Activated T-helper 1 cell treated with anti-CD3 and anti-CD28 coated beads, Interleukin-12 subunit alpha, Interleukin-12 subunit beta, Interleukin-2, Interleukin-4 antibody, amounts not matched to agents 30 ng/mL and 10 ng/mL and 1 ng/mL, durations not matched to agents 14 hours and 24 hours and 36 hours (primary cell): ENCODE data around the gene CCP110. TPM values are rescaled to one million over a fixed set of nuclear protein-coding genes. Genes with fewer than 3 reads are reported as not detected.

ENCODE experiments used
- DNase-seq: peaks from one replicate; pipeline ENCODE4 v3.0.0; 2021; ENCODE audit warnings: low spot score
- H3K27ac Mint-ChIP-seq: one replicate; pipeline ENCODE4 v1.8.0; 2021; ENCODE audit warnings: mild to moderate bottlenecking, mixed read lengths
- H3K27me3 Mint-ChIP-seq: one replicate; pipeline ENCODE4 v1.8.0; 2022; ENCODE audit warnings: mild to moderate bottlenecking, moderate library complexity, mixed read lengths; ENCODE audit not compliant: insufficient read depth
- H3K36me3 Mint-ChIP-seq: one replicate; pipeline ENCODE4 v1.8.0; 2021; ENCODE audit warnings: low read depth, mixed read lengths
- H3K4me1 Mint-ChIP-seq: one replicate; pipeline ENCODE4 v1.8.0; 2021; ENCODE audit warnings: low read depth, mixed read lengths
- H3K4me3 Mint-ChIP-seq: one replicate; pipeline ENCODE4 v1.8.0; 2021; ENCODE audit warnings: mild to moderate bottlenecking, moderate library complexity, mixed read lengths
- H3K9me3 Mint-ChIP-seq: one replicate; pipeline ENCODE4 v1.8.0; 2021; ENCODE audit warnings: mixed read lengths
- intact Hi-C: fragments of 100-400 bp; cut with micrococcal nuclease; formaldehyde crosslinking; loops from one replicate; pipeline ENCODE4 v1.15.1; 2024
- total RNA-seq: library from RNA; stranded (reverse); gene quantifications from 2 replicates; pipeline ENCODE4 v1.2.3, GENCODE V29; 2022

Gene CCP110, protein sequence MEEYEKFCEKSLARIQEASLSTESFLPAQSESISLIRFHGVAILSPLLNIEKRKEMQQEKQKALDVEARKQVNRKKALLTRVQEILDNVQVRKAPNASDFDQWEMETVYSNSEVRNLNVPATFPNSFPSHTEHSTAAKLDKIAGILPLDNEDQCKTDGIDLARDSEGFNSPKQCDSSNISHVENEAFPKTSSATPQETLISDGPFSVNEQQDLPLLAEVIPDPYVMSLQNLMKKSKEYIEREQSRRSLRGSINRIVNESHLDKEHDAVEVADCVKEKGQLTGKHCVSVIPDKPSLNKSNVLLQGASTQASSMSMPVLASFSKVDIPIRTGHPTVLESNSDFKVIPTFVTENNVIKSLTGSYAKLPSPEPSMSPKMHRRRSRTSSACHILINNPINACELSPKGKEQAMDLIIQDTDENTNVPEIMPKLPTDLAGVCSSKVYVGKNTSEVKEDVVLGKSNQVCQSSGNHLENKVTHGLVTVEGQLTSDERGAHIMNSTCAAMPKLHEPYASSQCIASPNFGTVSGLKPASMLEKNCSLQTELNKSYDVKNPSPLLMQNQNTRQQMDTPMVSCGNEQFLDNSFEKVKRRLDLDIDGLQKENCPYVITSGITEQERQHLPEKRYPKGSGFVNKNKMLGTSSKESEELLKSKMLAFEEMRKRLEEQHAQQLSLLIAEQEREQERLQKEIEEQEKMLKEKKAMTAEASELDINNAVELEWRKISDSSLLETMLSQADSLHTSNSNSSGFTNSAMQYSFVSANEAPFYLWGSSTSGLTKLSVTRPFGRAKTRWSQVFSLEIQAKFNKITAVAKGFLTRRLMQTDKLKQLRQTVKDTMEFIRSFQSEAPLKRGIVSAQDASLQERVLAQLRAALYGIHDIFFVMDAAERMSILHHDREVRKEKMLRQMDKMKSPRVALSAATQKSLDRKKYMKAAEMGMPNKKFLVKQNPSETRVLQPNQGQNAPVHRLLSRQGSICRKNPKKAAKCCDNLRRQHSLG
- total RNA-seq: 31.4 and 38.8 TPM in 2 replicates

DNA sequence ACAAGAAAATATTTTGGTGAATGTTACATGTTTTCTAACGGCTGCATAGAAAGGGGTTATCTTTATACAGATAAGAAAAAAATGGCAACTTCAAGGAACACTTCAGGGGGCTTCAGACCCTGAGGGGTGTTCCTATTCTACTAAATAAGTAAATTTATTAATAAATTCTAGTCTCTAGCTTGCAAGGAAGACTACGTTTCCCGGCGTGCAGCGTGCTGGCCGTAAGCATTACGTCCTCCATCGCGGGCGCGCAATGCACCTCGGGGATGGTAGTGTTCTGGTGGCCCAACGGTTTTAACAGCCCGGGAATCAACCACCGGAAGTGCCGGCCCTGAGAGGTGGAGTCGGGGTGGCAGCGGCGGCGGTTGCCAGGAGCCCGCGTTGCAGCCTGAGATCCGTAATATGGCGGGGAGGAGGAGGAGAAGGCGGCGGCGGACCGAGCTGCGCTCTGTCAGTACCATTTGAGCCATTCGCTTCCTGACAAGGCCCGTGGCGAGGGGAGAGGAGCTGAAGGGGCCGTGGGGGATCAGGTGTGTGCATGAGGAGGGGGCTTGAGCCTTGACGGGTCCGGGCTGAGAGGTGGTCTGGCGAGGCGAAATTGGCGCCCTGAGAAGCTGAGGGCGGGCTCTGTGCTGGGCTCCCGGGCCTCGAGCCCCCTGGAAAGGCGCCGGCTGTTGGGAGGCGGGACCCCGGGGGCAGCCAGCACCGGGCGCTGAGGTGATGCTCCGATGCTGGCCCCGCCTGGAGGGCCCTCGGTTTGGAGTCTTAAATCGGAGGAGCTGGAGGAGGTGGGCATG lies at the start of gene CCP110:
Gene CCP110, plus strand, starts transcription at position 384 of the 797 bp plus-strand sequence. CDS start 3,940 bp downstream, outside the sequence.
- intact Hi-C loops: loop anchor here (1.0 to 5.0 kb wide), 7 partner anchors 32 to 456 kb away; partner anchors contain the start of genes COQ7, IQCK, KNOP1 and SYT17
- Mint-ChIP-seq H3K27me3 (no peaks in the 10 kb centered on the region), H3K36me3 (peaks cover 12% of the 10 kb centered on the region), H3K4me1 (peaks cover 40% of the 10 kb centered on the region), H3K9me3 (no peaks in the 10 kb centered on the region), H3K4me3 (peak within 1 kb of the TSS; percentile 94), H3K27ac (peak within 1 kb of the TSS; percentile 94)
- DNase-seq: peak; percentile 94

DNA sequence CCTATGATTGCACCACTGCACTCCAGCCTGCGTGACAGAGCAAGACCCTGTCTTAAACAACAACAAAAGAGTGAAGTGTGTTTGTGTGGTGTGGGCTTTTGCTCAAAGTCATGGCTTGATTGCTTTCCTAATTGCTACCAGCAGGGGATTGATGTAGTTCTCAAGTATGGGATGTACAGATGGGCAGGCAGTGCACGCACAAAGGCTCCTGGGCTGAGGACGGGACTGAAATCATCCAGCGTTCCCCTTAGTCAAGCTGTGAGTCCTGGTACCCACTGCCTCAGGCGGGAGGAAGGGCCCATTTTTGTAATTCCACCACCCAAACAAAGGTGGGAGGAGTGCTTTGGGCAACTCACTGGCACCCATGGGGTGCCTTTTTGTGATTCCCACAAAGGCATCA lies 49.1 kb upstream of the CCP110 start:
- DNase-seq: no peak
- no peak overlapping the region for H3K27ac Mint-ChIP-seq
- no peaks in the 10 kb centered on the region for H3K4me1 Mint-ChIP-seq
- intact Hi-C loops: no loop called here
- no peaks in the 10 kb centered on the region for H3K36me3 Mint-ChIP-seq
- H3K27me3 Mint-ChIP-seq: peaks cover 2% of the 10 kb centered on the region
- no peaks in the 10 kb centered on the region for H3K9me3 Mint-ChIP-seq
- H3K4me3 Mint-ChIP-seq: no peak overlapping the region

DNA sequence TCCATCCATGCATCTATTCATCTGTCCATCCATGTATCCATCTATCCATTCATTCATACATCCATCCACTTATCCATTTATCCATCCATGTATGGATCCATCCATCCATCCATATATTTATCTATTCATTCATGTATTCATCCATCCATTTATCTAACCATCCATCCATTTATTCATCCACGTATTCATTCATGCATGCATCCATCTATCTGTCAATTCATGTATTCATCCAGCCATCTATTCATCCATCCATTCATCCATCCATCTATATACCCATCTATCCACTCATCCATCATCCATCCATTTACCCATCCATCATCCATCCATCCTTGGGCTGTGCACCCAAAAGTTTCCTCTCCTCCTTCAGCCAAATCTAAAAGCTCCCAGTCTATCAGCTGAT lies 45.2 kb upstream of the CCP110 start:
- intact Hi-C loops: no loop called here
- Mint-ChIP-seq H3K27ac (no peak overlapping the region), H3K9me3 (no peaks in the 10 kb centered on the region), H3K4me3 (no peak overlapping the region), H3K4me1 (no peaks in the 10 kb centered on the region), H3K27me3 (peaks cover 5% of the 10 kb centered on the region), H3K36me3 (no peaks in the 10 kb centered on the region)
- DNase-seq: no peak

DNA sequence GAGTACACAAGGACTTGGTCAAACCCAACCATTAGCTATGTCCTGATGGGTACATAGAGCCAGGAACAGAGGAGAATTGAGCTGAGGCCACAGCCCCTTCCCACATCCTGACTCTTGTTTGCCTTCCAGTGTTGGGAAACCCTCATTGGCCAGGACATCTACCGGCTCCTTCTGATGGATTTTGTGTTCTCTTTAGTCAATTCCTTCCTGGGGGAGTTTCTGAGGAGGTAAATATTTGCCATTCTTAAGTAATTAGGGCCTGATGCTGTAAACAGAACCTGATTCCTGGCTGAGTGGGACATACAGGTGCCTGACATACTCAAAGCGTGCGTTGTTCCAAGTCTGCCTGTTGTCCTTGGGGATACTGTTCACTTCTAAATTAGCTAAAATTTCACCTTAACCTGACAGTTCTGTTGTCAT lies 44.4 kb upstream of the CCP110 start:
- no peaks in the 10 kb centered on the region for H3K4me1 Mint-ChIP-seq
- H3K27me3 Mint-ChIP-seq: peaks cover 5% of the 10 kb centered on the region
- intact Hi-C loops: no loop called here
- H3K9me3 Mint-ChIP-seq: no peaks in the 10 kb centered on the region
- DNase-seq: no peak
- no peaks in the 10 kb centered on the region for H3K36me3 Mint-ChIP-seq
- H3K4me3 Mint-ChIP-seq: no peak overlapping the region
- no peak overlapping the region for H3K27ac Mint-ChIP-seq

DNA sequence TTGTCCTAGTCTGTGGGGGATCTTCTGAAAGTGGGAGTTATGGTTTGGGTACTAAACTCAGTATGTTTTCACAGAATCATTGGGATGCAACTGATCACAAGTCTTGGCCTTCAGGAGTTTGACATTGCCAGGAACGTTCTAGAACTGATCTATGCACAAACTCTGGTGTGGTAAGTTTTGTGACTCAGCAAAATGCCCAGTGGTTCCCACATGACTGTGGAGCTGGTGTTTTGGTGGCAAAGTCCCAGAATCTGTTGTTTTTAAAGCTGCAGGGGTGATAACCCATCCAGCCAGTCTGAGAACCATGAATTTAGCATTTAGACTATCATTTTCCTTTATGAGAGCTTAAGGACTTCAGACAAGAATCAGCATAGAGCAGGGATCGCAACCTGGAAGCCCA lies 42.4 kb upstream of the CCP110 start:
- intact Hi-C loops: no loop called here
- no peak overlapping the region for H3K27ac Mint-ChIP-seq
- H3K27me3 Mint-ChIP-seq: peaks cover 5% of the 10 kb centered on the region

DNA sequence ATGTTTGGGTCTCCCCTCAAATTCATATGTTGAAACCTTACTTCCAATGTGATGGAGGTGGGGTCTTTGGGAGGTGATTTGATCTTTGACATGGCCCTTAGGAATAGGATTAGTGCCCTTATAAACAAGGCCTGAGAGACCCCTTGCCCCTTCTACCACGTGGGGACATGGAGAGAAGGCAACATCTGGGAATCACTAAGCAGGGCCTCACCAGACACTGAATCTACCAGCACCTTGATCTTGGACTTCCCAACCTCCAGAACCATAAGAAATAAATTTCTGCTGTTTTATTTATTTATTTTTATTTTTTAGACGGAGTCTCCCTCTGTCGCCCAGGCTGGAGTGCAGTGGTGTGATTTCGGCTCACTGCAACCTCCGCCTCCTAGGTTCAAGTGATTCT lies 42.0 kb upstream of the CCP110 start:
- Mint-ChIP-seq H3K27me3 (peaks cover 5% of the 10 kb centered on the region), H3K4me3 (no peak overlapping the region), H3K4me1 (no peaks in the 10 kb centered on the region), H3K9me3 (no peaks in the 10 kb centered on the region), H3K27ac (no peak overlapping the region), H3K36me3 (no peaks in the 10 kb centered on the region)
- DNase-seq: no peak
- intact Hi-C loops: no loop called here

More for the DNA sequence above, 42.4 kb upstream of the CCP110 start:
- Mint-ChIP-seq H3K9me3 (no peaks in the 10 kb centered on the region), H3K4me1 (no peaks in the 10 kb centered on the region), H3K36me3 (no peaks in the 10 kb centered on the region), H3K4me3 (no peak overlapping the region)
- no peak for DNase-seq

DNA sequence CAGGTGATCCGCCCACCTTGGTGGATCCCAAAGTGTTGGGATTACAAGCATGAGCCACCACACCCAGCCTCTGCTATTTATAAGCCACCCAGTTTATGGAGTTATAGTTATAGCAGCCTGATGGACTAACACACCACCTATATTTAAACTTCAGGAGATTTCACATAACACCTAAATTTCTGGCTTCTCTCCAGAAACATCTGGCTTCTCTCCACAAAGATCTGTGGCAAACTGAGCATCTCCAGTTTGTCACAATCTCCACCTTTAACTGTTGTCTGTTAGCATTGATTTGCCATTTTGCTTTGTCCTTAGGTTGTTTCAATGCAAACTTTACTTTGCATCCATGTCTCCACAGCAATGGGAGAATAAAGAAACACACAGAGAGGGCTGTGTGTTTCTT lies 41.5 kb upstream of the CCP110 start:
- Mint-ChIP-seq H3K9me3 (no peaks in the 10 kb centered on the region), H3K4me1 (no peaks in the 10 kb centered on the region), H3K36me3 (no peaks in the 10 kb centered on the region), H3K27ac (no peak overlapping the region), H3K27me3 (peaks cover 5% of the 10 kb centered on the region), H3K4me3 (no peak overlapping the region)
- intact Hi-C loops: no loop called here
- DNase-seq: no peak

DNA sequence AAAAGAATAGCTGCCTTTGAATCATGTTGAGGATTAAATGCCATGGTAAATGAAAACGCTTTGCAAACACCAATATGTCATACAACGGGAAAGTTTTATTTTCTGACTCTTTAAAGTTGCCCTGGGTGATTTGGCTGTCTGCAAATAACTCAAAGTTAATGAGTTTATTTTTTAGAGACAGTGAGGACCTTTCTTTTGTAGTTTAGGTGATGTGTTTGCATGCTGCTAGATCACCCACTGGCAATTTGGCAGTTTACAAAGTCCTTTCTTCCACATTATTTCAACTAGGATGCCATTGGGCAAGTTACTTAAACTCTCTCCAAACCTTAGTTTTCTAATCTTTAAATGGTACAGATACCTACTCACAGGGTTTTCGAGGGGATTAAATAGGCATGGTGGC lies 39.6 kb upstream of the CCP110 start:
- no peak for DNase-seq
- H3K27ac Mint-ChIP-seq: no peak overlapping the region
- intact Hi-C loops: no loop called here
- no peaks in the 10 kb centered on the region for H3K9me3 Mint-ChIP-seq
- H3K36me3 Mint-ChIP-seq: no peaks in the 10 kb centered on the region
- peaks cover 3% of the 10 kb centered on the region for H3K27me3 Mint-ChIP-seq
- H3K4me3 Mint-ChIP-seq: no peak overlapping the region
- no peaks in the 10 kb centered on the region for H3K4me1 Mint-ChIP-seq

DNA sequence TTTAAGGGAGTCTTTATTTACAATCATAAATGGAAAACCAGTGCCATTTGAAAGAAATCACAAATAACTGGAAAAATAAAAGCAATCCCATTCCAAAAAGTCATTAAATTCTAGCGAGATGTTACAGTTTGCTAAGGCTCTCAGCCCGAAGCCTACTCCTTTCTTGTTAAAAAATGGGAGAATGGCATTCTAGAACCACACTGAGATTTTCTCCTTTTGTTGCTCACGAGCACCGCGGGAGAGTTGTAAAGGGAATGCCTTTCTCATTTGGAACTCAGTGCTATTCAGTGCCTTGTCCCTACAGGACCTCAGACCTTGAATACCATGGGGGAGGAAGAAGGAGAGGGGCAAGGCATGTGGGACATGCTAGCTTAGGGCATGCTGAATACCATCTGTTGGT lies 38.1 kb upstream of the CCP110 start:
- intact Hi-C loops: no loop called here
- Mint-ChIP-seq H3K9me3 (no peaks in the 10 kb centered on the region), H3K27me3 (no peaks in the 10 kb centered on the region), H3K27ac (no peak overlapping the region), H3K4me1 (no peaks in the 10 kb centered on the region), H3K4me3 (no peak overlapping the region), H3K36me3 (no peaks in the 10 kb centered on the region)
- DNase-seq: no peak

DNA sequence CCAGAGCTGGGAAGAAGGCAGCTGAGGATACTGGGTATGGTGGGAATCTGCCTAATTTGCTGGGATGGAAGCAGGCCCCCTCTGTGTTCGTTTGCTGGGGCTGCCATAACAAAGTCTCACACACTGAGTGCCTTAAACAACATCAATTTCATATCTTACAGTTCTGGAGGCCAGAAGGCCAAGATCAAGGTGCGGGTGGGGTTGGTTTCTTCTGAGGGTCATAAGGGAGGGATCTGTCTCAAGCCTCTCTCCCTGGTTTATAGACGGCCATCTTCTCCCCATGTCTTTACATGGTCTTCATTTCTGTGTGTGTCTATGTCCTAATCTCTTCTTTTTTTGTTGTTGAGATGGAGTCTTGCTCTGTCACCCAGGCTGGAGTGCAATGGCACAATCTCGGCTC lies 37.7 kb upstream of the CCP110 start:
- Mint-ChIP-seq H3K4me1 (no peaks in the 10 kb centered on the region), H3K27ac (no peak overlapping the region), H3K27me3 (no peaks in the 10 kb centered on the region), H3K9me3 (no peaks in the 10 kb centered on the region), H3K36me3 (no peaks in the 10 kb centered on the region), H3K4me3 (no peak overlapping the region)
- intact Hi-C loops: no loop called here
- DNase-seq: no peak

DNA sequence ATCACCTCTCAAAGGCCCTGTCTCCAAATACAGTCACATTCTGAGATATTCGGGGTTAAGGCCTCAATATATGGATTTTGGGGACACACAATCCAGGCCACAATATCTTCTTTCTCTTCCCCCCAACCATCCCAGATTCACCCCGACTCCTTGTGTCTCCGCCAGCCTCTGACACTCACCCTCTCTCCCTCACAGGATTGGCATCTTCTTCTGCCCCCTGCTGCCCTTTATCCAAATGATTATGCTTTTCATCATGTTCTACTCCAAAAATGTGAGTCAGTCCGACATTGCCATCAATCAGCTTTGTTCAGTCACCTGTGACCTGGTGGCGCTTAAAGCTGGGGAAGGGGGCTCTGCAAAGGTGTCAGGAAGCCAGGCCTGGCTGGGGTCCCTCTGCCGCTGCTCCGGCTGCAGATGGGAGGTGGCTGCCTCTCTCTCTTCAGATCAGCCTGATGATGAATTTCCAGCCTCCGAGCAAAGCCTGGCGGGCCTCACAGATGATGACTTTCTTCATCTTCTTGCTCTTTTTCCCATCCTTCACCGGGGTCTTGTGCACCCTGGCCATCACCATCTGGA lies 36.9 kb upstream of the CCP110 start:
- Mint-ChIP-seq H3K9me3 (no peaks in the 10 kb centered on the region), H3K27ac (no peak overlapping the region), H3K4me3 (no peak overlapping the region), H3K36me3 (no peaks in the 10 kb centered on the region), H3K4me1 (no peaks in the 10 kb centered on the region), H3K27me3 (no peaks in the 10 kb centered on the region)
- no peak for DNase-seq
- intact Hi-C loops: no loop called here

DNA sequence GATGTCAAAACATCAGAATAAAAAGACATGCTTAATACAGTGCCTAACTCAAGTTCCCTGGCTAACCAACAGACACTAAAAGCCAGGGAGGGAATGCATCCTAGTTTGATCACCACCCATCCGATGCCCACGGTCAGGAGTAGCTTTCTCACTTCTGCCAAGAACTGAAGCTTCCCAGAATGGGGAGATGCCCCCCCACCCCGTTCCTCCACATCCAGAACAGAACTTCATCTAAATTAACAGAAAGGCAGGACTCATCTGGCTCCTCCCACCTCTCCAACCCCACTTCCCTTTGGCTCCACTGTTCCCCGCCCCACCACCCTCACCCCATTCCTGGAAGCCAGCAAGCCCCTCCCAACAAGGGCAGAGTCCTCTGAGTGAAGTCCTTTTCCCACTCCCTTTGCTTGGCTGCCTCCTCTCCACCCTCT lies 35.5 kb upstream of the CCP110 start:
- Mint-ChIP-seq H3K27me3 (no peaks in the 10 kb centered on the region), H3K9me3 (no peaks in the 10 kb centered on the region), H3K36me3 (no peaks in the 10 kb centered on the region), H3K4me3 (no peak overlapping the region), H3K4me1 (no peaks in the 10 kb centered on the region), H3K27ac (no peak overlapping the region)
- intact Hi-C loops: no loop called here
- DNase-seq: no peak
